Left lung (tissue), 10 donors: ENCODE measurements around the gene ARHGAP15. TPM values are rescaled to one million over a fixed set of nuclear protein-coding genes. Genes with fewer than 3 reads are reported as not detected.
A peak's percentile ranks its signal among the peaks of the same experiment; 100 is the strongest.

Experiments used
- ATAC-seq: fragments of 200-7000 bp; cut with Tn5 transposase; one replicate; pipeline ENCODE4 v1.9.1; 2020; ENCODE audit warnings: moderate library complexity
- DNase-seq, 4 donors: peaks; one replicate each; pipeline ENCODE4 v3.0.0-alpha.2; 2013 to 2020
- H3K27ac ChIP-seq, 2 donors: fragments of 200-600 bp; sonication (generic) in 1 of 2; one replicate each; pipeline versions ENCODE4 v1.5.0 to v1.8.0; 2020 to 2021
- H3K27me3 ChIP-seq, 2 donors: fragments of 200-600 bp; sonication (generic) in 1 of 2; one replicate each; pipeline versions ENCODE4 v1.5.0 to v1.8.0; 2020 to 2021
- H3K36me3 ChIP-seq, 2 donors: fragments of 200-600 bp; sonication (generic) in 1 of 2; one replicate each; pipeline versions ENCODE4 v1.5.0 to v1.8.0; 2020 to 2021
- H3K4me1 ChIP-seq, 2 donors: fragments of 200-600 bp; one replicate each; pipeline ENCODE4 v1.8.0; 2021
- H3K4me3 ChIP-seq, 2 donors: fragments of 200-600 bp; sonication (generic) in 1 of 2; one replicate each; pipeline versions ENCODE4 v1.5.0 to v1.8.0; 2020 to 2021; ENCODE audit warnings: mild to moderate bottlenecking in 1 of 2
- H3K9me3 ChIP-seq, 2 donors: fragments of 200-600 bp; sonication (generic) in 1 of 2; one replicate each; pipeline versions ENCODE4 v1.5.0 to v1.8.0; 2020 to 2021
- intact Hi-C, 2 donors: fragments of 100-400 bp; cut with DNase I; formaldehyde crosslinking; loops; one replicate each; pipeline versions ENCODE4 v1.11.2 to v1.14.2; 2022
- polyA plus RNA-seq, 6 donors: library from polyadenylated mRNA; unstranded; fragments of 120-200 nt; gene quantifications; one replicate each; pipeline ENCODE4 v1.2.1, GENCODE V29; 2013; ENCODE audit not compliant: insufficient read length in 6 of 6
- total RNA-seq, 2 donors: library from RNA; stranded (reverse); fragmentation: NEBNext Ultra II Directional; extraction: Animal tissue kit (Norgen Biotek cat#: 25700); gene quantifications; one replicate each; pipeline ENCODE4 v1.2.1, GENCODE V29; 2021
- TF ChIP-seq, protein P1 (sequence below), 2 donors: fragments of 200-600 bp; sonication (generic) in 1 of 2; IDR thresholded peaks; one replicate each; pipeline versions ENCODE4 v1.5.0 to v1.8.0; 2021; ENCODE audit warnings: antibody characterized with exemption in 2 of 2
- donor health status: DM: no; HTN: yes; CAD: no.
- donor health status: DM: no; HTN: no; CAD: no.

ARHGAP15 gene
- total and polyA plus RNA-seq, 8 donors, result 16.8 to 48.3 (median 30.2) TPM

- intact Hi-C loops, result no loop called here
- no peaks in the 10 kb centered on the region for H3K9me3 ChIP-seq
- H3K27me3 ChIP-seq, result no peaks in the 10 kb centered on the region
- TF ChIP-seq, protein P1, sequence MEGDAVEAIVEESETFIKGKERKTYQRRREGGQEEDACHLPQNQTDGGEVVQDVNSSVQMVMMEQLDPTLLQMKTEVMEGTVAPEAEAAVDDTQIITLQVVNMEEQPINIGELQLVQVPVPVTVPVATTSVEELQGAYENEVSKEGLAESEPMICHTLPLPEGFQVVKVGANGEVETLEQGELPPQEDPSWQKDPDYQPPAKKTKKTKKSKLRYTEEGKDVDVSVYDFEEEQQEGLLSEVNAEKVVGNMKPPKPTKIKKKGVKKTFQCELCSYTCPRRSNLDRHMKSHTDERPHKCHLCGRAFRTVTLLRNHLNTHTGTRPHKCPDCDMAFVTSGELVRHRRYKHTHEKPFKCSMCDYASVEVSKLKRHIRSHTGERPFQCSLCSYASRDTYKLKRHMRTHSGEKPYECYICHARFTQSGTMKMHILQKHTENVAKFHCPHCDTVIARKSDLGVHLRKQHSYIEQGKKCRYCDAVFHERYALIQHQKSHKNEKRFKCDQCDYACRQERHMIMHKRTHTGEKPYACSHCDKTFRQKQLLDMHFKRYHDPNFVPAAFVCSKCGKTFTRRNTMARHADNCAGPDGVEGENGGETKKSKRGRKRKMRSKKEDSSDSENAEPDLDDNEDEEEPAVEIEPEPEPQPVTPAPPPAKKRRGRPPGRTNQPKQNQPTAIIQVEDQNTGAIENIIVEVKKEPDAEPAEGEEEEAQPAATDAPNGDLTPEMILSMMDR (IDR thresholded peaks at IDR 0.05), result no peak
- peaks cover 0 to 6% of the 10 kb centered on the region in 2 donors for H3K4me1 ChIP-seq
- DNase-seq (peak in 1 of 4 donors; percentile 66), ATAC-seq (no peak)
- H3K27ac ChIP-seq, result no peak overlapping the region
- no peak overlapping the region for H3K4me3 ChIP-seq
- H3K36me3 ChIP-seq, result no peaks in the 10 kb centered on the region
Observed at GRCh38 chr2:143600116-143600515, 470.9 kb downstream of the ARHGAP15 start.

- peaks cover 0 to 8% of the 10 kb centered on the region in 2 donors for H3K4me1 ChIP-seq
- ATAC-seq, result no peak
- TF ChIP-seq, protein P1 (IDR thresholded peaks at IDR 0.05), result no peak
- no peak overlapping the region for H3K4me3 ChIP-seq
- no peaks in the 10 kb centered on the region for H3K9me3 ChIP-seq
- no peaks in the 10 kb centered on the region for H3K36me3 ChIP-seq
- no peak overlapping the region for H3K27ac ChIP-seq
- intact Hi-C loops, result no loop called here
- no peaks in the 10 kb centered on the region for H3K27me3 ChIP-seq
- DNase-seq, result no peak
Observed at GRCh38 chr2:143601828-143602227, 472.6 kb downstream of the ARHGAP15 start.

DNA sequence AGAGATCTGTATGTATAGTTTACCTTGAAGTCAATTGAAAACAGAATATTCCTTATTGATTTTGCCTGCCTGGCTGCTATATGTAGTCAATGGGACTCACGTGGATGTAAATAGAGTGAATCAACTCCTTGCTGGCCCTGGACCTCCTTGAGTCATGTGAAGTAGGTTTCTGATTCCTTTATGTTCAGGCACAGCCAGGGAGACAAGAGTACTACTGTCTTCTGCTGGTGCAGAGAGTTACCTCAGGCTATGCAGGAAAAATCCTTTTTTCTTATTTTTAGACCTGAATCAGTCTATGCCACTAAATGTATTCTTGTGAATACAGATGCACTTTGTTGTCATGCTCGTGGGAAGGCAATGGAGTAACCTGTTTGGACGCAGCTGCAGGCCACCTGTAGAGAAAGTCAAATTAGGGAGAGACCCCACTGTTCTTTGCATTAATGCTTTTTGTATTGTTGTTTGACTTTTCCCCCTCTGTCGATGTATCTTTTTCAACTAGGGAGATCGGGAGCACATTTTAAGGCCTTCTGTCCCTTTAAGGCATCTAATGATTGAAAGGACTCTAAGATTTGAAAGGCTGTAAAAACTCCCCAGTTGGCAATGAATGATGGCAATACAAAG is 473.9 kb downstream of the ARHGAP15 start:
- DNase-seq, result no peak
- Histone ChIP-seq H3K36me3 (no peaks in the 10 kb centered on the region), H3K4me1 (peaks cover 2 to 14% of the 10 kb centered on the region in 2 donors), H3K4me3 (no peak overlapping the region), H3K27me3 (no peaks in the 10 kb centered on the region), H3K27ac (no peak overlapping the region), H3K9me3 (no peaks in the 10 kb centered on the region)
- ATAC-seq, result no peak
- intact Hi-C loops, result no loop called here
- TF ChIP-seq, protein P1 (IDR thresholded peaks at IDR 0.05), result no peak

- Histone ChIP-seq H3K4me1 (peaks cover 10 to 14% of the 10 kb centered on the region in 2 donors), H3K36me3 (no peaks in the 10 kb centered on the region), H3K9me3 (no peaks in the 10 kb centered on the region), H3K27me3 (no peaks in the 10 kb centered on the region), H3K4me3 (no peak overlapping the region), H3K27ac (no peak overlapping the region)
- intact Hi-C loops, result no loop called here
- ATAC-seq (no peak), DNase-seq (no peak)
- TF ChIP-seq, protein P1 (IDR thresholded peaks at IDR 0.05), result no peak
Observed at GRCh38 chr2:143603846-143604565, 474.8 kb downstream of the ARHGAP15 start.

DNA sequence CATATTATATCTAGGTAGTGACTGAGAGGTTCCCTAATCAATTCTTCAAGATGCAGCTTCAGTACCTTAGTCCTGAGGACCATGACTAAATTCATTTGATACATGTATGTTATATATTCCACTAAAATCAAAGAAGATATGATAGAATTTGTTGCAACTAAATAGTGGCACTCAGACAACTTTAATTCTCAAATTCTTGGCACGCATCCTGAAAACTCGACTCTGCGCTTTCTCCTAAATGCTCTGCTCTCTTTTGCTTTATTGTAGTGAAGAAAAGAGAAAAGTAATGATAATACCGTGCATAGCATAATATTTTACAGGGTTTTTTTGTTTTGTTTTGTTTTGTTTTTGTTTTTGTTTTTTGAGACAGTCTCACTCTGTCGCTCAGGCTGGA is 475.3 kb downstream of the ARHGAP15 start:
- Histone ChIP-seq H3K27ac (no peak overlapping the region), H3K4me1 (peaks cover 10 to 14% of the 10 kb centered on the region in 2 donors), H3K36me3 (no peaks in the 10 kb centered on the region), H3K4me3 (no peak overlapping the region), H3K9me3 (no peaks in the 10 kb centered on the region), H3K27me3 (no peaks in the 10 kb centered on the region)
- intact Hi-C loops, result no loop called here
- no peak for DNase-seq
- ATAC-seq, result no peak
- TF ChIP-seq, protein P1 (IDR thresholded peaks at IDR 0.05), result no peak
